Neural progenitor cell (in vitro differentiated cells): ENCODE results near the gene ABI3BP.

ENCODE experiments used
- EZH2 ChIP-seq: fragments of 200-600 bp; sonication (generic); IDR thresholded peaks from 2 replicates; pipeline ENCODE4 v1.6.1; 2017; ENCODE audit warnings: antibody characterized with exemption, mild to moderate bottlenecking, moderate library complexity
- TF ChIP-seq, protein P1 (sequence below): fragments of 200-600 bp; sonication (generic); IDR thresholded peaks from 2 replicates; pipeline ENCODE4 v1.5.1; 2017; ENCODE audit warnings: antibody characterized with exemption, mild to moderate bottlenecking

DNA sequence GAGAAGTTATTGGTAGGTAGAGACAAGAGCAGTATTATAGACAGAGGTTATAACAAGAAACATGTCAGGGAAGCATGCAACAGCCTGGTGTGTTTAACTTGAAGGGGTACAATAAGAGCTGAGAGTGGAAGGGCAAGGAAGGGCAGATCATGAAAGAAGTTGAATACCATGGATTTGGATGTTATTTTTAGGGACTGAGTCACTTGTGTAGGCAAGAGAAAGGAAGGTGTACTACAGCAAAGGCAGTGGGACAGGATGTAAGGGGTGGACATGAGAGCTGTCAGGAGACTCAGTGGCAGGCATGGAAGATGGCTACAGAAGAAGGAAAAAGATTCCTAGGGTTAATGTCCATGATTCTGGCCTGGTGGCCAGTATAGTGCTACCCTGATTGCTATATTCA lies 217.6 kb downstream of the ABI3BP start:
- TF ChIP-seq EZH2: no peak
- TF ChIP-seq, protein P1, sequence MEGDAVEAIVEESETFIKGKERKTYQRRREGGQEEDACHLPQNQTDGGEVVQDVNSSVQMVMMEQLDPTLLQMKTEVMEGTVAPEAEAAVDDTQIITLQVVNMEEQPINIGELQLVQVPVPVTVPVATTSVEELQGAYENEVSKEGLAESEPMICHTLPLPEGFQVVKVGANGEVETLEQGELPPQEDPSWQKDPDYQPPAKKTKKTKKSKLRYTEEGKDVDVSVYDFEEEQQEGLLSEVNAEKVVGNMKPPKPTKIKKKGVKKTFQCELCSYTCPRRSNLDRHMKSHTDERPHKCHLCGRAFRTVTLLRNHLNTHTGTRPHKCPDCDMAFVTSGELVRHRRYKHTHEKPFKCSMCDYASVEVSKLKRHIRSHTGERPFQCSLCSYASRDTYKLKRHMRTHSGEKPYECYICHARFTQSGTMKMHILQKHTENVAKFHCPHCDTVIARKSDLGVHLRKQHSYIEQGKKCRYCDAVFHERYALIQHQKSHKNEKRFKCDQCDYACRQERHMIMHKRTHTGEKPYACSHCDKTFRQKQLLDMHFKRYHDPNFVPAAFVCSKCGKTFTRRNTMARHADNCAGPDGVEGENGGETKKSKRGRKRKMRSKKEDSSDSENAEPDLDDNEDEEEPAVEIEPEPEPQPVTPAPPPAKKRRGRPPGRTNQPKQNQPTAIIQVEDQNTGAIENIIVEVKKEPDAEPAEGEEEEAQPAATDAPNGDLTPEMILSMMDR: no peak
